Stomach (tissue), 4 donors: Measurements from ENCODE around the gene KRTAP3-3.

Experiments
- CTCF ChIP-seq, 7 experiments: fragments of 450-650 bp in 4 of 7; fragments of 200-600 bp in 3 of 7; sonication (generic) in 3 of 7; IDR thresholded peaks; one replicate each; pipeline ENCODE4 v1.5.1; 2016 to 2019; ENCODE audit warnings: antibody characterized with exemption in 7 of 7, control low read depth in 2 of 7, mild to moderate bottlenecking in 1 of 7
- EP300 ChIP-seq: sonication (generic); formaldehyde crosslinking; IDR thresholded peaks from one replicate; pipeline ENCODE4 v1.6.1; 2017; ENCODE audit warnings: antibody characterized with exemption
- POLR2A ChIP-seq, 4 donors: fragments of 450-650 bp; IDR thresholded peaks; one replicate each; pipeline ENCODE4 v1.6.1; 2016; ENCODE audit warnings: antibody characterized with exemption in 4 of 4, control low read depth in 2 of 4, mild to moderate bottlenecking in 1 of 4, moderate library complexity in 1 of 4

GRCh38 chr17:40960144-40960543 is 33.8 kb downstream of the KRTAP3-3 start:
- TF ChIP-seq CTCF (IDR thresholded peaks at IDR 0.05) (no peak), EP300 (no peak), POLR2A (IDR thresholded peaks at IDR 0.05) (no peak)
